ENCODE results near the gene ICAM1.

Gene ICAM1

GRCh38 chr19:10245189-10245939 is 25.6 kb upstream of the ICAM1 start:
- no peak for DNase-seq

GRCh38 chr19:10246511-10246910 is 24.4 kb upstream of the ICAM1 start:
- DNase-seq: no peak

- DNase-seq: peak; percentile 93
These were observed 18.9 kb upstream of the ICAM1 start, which contains the start of gene MRPL4 for GRCh38 chr19:10251792-10252694. MRPL4 (plus strand) TSS chr19:10252214; CDS start chr19:10252254, 40 bp downstream.

DNA sequence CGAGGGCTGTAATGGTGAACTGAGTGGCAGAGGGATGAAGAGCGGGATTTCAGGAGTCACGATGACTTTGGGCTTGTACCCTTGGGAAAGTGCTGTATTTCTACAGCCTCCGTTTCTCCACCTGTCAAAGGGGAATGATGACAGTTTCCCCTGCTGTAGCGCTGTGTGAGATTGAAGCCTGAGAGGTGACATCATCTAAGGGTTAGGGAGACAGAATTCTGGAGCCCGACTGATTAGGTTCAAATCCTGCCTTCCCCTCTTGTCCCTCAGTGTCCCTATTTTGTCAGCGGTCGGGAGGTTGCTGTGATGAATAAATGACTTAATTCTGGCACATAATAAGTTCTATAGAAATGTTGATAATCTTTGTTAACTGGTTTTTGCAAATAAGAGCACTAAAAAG is 18.2 kb upstream of the ICAM1 start:
- no peak for DNase-seq

DNA sequence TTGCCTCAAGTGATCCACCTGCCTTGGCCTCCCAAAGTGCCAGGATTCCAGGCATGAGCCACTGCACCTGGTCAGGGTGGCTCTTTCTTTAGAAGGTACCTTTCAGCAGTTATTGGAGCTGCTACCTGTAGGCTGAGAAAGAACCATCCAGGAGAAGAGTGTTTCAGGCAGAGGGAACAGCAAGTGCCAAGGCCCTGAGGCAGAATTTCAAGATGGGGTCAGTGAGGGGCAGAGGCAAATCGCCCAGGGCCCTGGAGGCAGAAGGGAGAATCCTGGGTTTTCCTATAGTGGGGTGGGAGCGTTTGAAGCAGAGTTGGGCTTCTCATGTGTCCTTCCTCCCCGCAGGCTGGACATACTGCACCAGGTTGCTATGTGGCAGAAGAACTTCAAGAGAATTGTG is 16.7 kb upstream of the ICAM1 start:
- DNase-seq: no peak

DNA sequence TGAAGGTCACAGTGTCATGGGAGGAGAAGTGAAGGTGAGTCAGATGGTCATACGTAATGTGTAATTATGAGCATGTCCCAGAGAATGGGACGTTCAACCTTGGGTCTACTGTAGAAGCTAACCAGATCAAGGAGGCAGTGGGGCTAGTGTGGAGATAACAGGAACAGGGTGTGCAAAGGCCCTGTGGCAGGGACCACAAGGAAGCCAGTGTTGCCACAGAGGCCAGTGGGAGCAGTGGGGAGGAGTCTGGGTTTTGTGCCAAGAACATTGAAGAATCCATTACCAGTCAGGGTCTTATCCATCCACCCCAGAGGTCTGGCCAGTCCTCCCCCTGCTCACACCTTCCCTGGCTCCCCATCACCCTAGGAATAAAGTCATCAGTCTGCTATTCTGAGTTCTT is 15.6 kb upstream of the ICAM1 start:
- DNase-seq: no peak

- no peak for DNase-seq
These were observed 14.4 kb upstream of the ICAM1 start for GRCh38 chr19:10256551-10256950.

DNA sequence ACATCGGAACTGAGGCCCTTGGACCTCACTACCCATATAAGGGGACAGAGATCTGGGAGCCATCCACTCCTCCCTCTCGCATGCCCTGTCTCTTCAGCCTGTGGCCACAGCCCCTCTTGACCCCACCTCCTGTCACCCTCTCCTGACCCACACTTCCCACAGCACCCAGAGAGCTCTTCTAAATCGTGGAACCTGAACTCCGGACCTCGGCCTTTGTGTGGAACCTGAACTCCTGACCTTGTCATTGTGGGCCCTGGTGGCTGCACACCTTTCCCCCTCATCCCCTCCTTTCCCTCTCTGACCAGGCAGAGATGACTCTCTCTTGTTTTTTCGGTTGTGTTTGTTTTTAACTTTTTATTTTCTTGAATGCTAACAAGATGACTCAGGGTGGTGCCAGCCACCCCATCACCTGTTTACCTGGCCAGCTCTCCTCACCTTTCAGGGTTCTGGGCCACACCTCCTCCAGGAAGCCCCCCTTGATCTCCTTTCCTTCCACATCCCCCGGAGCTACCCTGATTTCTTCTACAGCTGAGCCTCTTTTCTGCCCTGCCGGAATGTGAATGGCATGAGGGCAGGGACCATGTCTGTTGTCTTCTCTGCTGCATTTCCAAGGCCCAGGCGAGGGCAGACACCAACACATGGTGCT is 13.8 kb upstream of the ICAM1 start:
- DNase-seq: no peak

DNA sequence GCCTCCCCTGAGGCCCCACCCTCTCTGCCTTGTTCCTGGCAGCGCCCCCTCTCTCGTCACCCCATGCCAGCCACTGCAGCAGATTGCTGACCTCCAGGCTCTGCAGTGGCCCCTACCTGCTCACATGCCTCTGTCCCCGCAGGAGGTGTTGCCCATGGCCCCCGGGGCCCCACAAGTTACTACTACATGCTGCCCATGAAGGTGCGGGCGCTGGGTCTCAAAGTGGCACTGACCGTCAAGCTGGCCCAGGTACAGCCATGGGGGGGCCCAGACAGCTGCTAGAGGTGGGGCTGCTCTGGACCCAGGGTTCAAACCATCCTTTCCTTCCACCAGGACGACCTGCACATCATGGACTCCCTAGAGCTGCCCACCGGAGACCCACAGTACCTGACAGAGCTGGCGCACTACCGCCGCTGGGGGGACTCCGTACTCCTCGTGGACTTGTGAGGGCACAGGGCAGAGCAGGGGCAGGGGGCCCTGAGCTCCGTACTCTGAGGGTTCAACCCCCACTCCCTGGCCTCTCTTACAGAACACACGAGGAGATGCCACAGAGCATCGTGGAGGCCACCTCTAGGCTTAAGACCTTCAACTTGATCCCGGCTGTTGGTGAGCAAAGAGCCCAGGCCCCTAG is 12.7 kb upstream of the ICAM1 start:
- no peak for DNase-seq

DNA sequence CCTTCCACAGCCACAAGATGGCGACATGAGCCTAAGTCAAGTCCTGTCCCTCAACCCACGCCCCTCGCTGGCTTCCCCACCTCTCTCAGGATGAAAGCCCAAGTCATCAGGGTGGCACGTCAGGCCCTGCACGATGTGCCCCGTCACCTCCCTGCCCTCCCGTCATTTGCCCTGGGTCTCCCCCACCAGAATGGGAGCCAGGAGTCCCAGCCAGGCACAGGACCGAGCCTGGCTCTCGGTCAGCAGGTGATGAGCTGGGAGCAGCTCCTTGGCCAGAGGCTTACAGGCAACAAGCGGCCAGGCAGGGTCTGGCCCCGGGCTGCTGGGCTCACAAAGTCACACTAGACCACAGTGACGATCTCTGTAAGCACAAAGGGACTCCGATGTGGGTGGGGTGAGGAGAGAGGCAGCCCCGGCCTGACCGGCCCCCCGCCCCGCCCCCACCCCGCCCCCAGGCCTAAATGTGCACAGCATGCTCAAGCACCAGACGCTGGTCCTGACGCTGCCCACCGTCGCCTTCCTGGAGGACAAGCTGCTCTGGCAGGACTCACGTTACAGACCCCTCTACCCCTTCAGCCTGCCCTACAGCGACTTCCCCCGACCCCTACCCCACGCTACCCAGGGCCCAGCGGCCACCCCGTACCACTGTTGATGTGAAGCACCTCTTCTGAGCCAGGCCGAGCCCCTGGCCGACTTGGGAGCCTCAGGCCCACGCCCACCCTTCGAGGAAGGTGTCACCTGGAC is 11.6 kb upstream of the ICAM1 start:
- peak; percentile 73 for DNase-seq

- DNase-seq: no peak
These were observed 10.8 kb upstream of the ICAM1 start for GRCh38 chr19:10260141-10260584.

GRCh38 chr19:10262771-10263170 is 8.1 kb upstream of the ICAM1 start:
- DNase-seq: no peak

DNA sequence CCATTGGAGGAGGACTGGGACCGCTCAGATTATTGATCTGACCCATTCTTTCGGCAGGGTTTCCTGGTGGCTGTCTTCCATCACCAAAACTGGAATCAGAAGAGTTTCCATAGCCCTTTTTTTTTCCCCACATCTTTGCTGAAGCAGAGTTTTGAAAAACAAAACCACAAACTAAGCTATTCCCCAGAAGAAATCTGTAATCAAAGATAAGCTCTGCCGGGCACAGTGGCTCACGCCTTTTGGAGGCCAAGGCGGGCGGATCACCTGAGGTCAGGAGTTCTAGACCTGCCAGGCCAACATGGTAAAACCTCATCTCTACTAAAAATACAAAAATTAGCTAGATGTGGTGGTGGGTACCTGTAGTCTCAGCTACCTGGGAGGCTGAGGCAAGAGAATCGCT is 4.2 kb upstream of the ICAM1 start:
- no peak for DNase-seq

DNA sequence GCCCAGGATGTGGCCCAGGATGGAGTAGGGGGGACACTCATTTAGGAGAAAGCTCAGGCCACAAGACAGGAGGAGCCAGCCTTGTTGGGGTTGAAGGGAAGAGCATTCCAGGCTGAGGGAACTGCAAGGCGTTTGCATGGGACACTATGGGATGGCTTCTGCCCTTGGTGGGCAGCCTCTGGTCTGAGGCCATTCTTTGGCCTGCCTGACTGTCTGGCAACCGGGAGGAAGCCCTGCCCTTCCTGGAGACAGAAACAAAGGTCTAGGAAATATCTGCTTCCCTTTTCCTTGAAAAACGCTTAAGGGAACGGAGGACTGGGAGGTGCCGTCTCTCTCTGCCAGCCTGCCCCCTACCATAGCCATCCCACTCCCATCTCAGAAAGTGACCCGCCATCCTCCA is 2.8 kb upstream of the ICAM1 start:
- no peak for DNase-seq

GRCh38 chr19:10269333-10270179 is 1.4 kb upstream of the ICAM1 start:
- DNase-seq: peak; percentile 75

DNA sequence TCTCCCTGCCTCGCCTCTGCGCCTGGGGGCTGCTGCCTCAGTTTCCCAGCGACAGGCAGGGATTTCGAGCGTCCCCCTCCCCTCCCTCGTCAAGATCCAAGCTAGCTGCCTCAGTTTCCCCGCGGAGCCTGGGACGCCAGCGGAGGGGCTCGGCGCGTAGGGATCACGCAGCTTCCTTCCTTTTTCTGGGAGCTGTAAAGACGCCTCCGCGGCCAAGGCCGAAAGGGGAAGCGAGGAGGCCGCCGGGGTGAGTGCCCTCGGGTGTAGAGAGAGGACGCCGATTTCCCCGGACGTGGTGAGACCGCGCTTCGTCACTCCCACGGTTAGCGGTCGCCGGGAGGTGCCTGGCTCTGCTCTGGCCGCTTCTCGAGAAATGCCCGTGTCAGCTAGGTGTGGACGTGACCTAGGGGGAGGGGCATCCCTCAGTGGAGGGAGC is 722 bp upstream of the ICAM1 start:
- peak; percentile 53 for DNase-seq

DNA sequence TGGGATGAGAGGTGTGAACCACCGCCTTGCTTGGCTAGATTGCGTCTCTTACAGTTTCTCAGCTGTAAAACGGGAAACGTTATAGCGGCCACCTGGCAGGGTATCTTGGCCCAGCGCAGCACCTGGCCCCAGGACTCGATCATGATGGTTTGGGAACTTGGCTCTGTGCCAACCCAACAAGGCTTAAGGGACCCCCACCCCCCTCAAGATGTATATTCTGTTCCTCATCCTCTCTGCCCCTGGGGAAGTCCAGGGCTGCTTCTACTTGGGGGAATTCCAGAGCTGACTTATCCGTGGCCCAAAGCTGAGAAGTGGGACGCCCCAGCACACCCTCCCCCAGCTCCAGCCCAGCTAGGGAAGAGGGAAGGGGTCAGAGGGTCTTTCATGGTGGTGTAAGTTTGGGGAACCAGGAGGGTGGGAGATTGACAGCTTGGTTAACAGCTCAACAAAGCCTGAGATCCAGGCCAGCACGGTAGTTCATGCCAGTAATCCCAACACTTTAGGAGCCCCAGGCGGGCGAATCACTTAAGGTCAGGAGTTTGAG is 695 bp downstream of the ICAM1 start:
- DNase-seq: no peak

- DNase-seq: no peak
These were observed 3.7 kb downstream of the ICAM1 start for GRCh38 chr19:10274589-10274988.

DNA sequence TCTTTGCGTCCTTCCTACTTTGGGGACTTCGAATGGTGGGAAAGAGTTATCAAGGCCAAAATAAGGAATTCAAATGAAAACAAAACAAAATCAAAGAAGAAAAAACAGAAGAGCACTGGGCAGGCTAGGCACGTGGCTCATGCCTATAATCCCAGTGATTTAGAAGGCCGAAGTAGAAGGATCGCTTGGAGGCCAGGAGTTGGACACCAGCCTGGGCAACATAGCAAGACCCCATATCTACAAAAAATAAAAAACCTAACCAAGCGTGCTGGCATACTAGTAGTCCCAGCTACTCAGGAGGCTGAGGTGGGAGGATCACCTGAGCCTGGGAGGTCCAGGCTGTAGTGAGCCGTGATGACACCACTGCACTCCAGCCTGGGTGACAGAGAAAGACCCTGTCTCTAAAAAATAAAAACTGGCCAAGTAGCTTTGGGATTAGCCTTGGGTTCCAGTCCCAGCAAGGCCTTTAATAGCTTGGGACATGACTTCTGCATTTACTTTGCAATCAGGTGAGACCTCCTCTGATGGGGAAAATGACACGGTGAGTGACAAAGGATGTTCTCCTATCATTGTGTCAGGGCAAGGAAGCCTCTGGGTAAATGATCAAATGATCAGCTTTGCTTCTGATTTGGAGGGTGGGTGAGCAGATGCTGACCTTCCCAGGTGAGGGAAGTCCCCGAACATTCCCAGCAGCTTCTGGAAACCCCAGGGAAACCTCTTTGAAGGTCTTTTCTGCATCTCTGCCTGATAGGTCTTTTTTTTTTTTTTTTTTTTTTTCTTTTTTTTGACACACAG is 7.1 kb downstream of the ICAM1 start:
- no peak for DNase-seq

DNA sequence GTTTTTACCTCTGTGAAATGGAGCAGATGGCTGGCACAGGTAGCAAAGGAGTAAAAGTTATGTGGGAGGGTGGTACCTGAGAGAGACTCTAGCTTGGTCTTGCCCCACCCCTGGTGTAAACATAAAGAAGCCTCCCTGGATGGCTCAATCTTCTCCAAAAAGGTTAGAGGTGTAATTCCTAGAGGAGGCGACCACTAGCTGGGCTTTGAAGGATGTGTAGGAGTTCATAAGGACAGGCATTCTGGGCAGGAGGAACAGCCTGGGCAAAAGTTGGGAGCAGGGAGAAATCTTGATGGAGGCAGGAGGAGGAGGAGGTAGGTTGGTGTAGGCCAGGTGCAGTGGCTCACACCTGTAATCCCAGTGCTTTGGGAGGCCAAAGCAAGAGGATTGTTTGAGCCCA is 8.0 kb downstream of the ICAM1 start:
- no peak for DNase-seq
